Activated gamma-delta T cell (primary cell): ENCODE results near the gene MCM10.
A peak's percentile ranks its signal among the peaks of the same experiment; 100 is the strongest.
"Not testable (repeated sequence)": the region's sequence is repeated elsewhere in the genome, so short reads cannot be mapped to it uniquely, and the experiment has no call there.

ENCODE experiments used
- DNase-seq: peaks from one replicate; lab custom pipeline; 2025; lab: John Stamatoyannopoulos, UW
- total RNA-seq, 2 donors: gene quantifications; one replicate each; lab custom pipeline; 2026; lab: John Stamatoyannopoulos, UW

Gene MCM10
- total RNA-seq: 0.72 to 2.4 reads per million in 2 donors

- peak; percentile 85 for DNase-seq
These were observed at the start of gene MCM10 for GRCh38 chr10:13160934-13161856. TSS of gene MCM10 (plus strand) at chr10:13161558. CDS start at chr10:13164203, 2,645 bp downstream.

DNA sequence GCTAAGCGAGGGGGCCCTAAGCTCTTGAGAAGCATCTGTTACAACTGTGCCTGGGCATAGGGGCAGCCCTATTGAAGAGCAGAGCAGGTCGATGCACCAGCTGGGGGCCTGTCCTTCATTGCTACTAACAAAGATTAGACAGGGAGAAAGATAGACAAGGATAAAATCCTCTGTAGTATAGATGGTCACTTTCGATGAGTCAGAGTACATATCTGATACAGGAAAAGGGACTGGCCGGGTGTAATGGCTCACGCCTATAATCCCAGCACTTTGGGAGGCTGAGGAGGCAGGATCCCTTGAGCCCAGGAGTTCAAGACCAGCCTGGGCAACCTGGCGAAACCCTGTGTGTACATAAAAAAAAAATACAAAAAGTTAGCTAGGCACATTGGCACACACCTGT, 47.8 kb upstream of the MCM10 start:
- no peak for DNase-seq

DNA sequence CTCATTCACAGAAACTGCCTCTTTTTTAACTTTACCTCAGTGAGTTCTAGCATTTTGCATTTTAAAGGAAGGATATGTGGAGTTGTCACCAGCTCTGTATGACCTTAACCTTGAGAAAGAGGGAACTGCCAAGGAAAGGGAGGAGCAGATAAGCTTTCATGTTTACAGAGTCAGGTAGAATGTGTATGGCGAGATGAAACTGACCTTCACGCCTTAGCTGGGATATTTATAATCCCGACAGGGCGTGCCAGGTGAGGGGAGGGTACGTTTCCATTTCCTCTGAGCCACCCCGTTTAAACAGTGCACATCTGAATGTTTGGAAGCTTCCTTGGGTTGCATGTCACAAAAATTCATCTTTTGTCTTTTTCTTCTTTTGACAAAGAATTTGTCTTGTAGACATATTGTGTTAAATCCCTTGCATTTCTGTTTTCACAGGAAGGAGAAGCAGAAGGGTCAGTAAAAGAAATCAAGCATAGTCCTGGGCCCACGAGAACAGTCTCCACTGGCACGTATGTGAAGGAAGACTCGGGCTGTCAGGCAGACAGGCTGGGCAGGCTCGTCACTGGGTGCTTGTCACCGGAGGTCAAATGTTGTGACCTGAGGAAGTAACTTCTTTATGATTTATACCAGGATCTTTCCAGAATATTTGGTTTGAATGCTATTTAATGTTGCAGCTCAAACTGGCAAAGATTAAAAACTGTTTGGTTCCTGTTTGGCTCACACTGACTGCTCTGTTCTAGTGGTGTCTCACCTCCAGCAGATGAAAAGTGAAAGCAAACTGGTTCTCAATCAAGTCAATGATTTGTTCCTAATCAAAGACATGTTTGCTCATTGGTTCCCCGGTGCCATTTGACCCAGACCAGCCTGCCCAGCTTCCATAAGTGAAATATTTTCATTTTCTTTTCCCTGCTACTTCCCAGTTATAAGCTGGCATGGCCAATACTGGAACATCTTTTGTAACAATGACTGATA, 45.2 kb upstream of the MCM10 start:
- DNase-seq: no peak

GRCh38 chr10:13117841-13118783, 43.2 kb upstream of the MCM10 start:
- DNase-seq: no peak

DNA sequence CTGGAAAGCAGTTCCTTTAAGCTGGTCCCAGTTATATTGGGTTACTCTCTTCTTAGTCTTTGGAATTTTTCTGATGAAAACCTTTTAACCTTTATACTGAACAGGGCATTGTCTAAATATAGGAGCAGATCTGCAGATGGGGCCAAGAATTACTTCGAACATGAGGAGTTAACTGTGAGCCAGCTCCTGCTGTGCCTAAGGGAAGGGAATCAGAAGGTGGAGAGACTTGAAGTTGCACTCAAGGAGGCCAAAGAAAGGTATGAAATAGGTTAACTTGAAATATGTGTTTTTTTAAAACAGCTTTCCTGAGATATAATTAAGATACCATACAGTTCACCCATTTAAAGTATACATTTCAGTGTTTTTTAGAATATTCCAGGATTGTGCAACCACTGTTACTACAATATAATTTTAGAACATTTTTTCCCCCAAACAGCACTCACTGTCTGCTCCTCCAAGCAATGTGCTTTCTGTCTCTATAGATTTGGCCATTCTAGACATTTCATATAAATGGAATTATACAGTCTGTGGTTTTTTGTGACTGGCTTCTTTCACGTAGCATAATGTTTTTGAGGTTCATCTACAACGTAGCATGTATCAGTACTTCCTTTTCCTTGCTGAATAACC, 42.5 kb upstream of the MCM10 start:
- DNase-seq: no peak

- DNase-seq: no peak
These were observed 40.4 kb upstream of the MCM10 start for GRCh38 chr10:13120786-13121499.

DNA sequence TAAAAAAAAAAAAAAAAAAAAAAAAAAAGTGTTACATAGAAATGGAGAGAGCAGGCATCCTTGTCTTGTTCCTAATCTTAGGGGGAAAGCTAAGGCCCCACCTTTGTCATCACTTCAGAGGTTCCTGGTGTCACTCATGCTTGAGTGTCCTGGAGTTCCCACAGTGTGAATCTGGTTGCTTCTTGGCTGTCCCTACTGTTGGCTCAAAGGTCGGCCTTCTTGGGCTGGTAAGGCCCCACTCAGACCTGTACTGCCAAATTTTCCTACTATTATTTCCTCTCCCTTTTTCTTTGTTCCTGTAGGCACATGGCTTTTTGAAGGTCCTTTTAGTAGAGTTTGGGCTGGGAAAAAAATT, 39.9 kb upstream of the MCM10 start:
- no peak for DNase-seq

DNA sequence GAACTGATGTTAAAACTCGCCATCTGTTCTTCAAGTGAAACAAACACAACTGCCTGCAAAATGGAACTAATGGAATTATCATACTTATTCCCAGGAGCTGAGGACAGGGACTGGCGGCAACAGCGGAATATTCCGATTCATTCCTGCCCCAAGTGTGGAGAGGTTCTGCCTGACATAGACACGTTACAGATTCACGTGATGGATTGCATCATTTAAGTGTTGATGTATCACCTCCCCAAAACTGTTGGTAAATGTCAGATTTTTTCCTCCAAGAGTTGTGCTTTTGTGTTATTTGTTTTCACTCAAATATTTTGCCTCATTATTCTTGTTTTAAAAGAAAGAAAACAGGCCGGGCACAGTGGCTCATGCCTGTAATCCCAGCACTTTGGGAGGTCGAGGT, 24.7 kb upstream of the MCM10 start:
- DNase-seq: no peak

DNA sequence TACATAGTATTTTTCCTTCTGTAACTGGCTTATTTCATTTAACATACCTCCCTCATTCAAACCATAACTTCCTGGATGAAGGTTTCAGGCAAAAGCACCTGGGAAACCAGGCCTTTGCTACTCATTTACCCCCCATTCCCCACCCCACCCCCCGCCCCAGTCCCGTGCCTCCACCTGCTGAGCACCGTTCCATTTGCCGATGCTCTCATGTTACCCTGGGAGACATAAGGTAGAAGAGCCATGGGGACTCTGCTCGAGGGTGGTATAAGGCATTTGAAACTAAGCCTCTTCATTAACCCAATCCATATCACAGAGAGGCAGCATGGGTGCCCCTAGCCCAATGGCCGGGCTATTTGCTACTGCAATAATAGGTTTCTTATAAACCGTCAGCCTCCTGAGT, 22.2 kb upstream of the MCM10 start:
- DNase-seq: no peak

GRCh38 chr10:13139676-13140075, 21.7 kb upstream of the MCM10 start:
- DNase-seq: no peak

DNA sequence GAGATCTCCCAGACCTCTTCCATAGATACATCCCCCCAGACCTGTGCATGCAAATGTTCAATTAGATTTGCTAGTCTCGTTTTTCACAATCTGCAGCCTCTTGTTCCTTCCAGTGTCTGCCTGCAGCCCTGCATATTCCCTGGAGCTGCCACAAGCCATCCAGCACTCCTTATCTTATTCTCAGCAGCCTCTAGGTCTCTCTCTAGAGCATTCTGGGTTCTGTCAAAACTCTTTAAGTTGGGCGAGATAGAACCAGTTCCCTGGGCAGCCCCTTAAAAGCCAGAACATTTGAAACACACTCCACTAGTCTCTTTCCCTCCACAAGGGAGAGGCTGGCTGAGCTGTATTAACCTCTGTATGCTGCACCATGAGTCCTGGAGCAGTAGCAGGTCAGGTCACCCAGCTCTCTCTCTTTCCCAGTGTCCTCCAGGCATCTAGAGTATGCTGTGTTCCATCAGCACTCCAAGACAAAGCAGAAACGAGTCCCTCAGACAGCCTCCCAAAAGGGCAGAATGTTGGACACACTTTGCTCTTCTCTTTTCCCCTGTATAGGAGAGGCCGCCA, 20.6 kb upstream of the MCM10 start:
- DNase-seq: no peak

GRCh38 chr10:13143766-13144165, 17.6 kb upstream of the MCM10 start:
- DNase-seq: no peak

DNA sequence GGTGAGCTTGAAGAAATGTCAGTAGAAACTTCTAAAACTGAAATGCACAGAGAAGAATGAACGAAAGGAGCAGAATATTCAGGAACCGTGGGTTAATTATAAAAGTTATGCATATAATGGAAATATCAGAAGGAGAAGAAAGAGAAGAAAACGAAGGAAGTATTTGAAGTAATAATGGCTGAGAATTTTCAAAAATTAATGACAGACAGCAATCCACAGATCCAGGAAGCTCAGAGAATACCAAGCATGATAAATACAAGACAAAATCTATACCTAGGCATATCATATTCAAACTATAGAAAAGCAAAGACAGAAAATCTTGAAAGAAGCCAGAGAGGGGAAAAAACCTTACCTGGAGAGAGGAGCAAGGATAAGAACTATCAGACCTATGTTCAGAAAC, 16.5 kb upstream of the MCM10 start:
- no peak for DNase-seq

GRCh38 chr10:13146379-13146778, 15.0 kb upstream of the MCM10 start:
- DNase-seq: no peak

GRCh38 chr10:13147161-13147560, 14.2 kb upstream of the MCM10 start:
- DNase-seq: no peak

DNA sequence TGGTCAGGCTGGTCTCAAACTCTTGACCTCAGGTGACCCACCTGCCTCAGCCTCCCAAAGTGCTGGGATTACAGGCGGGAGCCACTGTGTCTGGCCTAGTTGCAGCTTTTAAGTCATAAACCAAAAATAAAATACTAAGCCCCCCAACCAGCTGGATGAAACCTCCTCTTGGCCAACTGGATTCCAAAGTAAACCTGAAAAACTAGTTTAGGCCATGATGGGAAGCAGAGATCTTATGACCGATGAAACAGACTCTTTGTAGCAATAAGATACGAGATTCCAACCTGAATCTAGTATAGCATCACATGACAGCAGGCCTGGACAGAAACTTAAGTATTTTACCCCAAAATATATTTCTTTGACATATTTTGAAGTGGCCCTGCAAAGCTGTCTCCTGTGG, 9.1 kb upstream of the MCM10 start:
- DNase-seq: no peak

DNA sequence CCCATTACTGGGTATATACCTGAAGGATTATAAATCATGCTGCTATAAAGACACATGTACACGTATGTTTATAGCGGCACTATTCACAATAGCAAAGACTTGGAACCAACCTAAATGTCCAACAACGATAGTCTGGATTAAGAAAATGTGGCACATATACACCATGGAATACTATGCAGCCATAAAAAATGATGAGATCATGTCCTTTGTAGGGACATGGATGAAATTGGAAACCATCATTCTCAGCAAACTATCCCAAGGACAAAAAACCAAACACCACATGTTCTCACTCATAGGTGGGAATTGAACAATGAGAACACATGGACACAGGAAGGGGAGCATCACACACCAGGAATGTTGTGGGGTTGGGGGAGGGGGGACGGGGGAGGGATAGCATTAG, 5.5 kb upstream of the MCM10 start:
- DNase-seq: not testable (repeated sequence)

DNA sequence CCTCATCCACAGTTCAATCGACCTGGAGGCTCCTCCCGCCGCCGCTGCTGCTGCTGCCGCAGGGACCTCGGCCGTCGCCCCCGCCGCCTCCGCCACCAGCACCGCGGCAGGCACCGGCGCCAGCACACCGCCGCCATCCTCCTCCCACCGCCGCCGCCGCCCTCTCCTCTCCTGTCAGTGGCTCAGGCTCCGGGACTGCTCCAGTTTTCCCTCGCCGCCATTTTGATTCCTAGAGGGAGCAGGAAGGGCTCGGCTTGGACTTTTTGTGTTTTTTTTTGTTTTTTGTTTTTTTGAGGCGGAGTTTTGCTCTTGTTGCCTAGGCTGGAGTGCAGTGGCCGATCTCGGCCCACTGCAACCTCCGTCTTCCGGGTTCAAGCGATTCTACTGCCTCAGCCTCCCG, 3.0 kb upstream of the MCM10 start:
- no peak for DNase-seq

DNA sequence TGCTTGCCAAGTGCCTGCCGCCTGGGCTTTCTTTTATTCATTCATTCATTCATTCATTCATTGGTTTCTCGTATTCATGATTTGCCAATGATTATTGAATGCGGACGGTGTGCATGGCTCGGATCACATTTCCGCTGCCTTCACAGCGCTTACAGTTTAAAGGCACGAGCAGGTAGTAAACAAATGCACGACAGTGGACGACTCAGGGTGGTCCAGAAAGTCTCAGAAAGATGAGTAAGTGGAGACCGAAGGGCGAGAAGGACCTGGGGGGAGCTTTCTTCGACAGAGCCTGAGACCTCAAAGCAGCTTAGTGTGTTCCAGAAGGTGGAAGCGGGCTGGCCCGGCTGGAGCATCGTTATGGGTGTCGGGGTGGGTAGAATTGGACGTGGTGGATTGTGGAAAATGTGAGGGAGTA, 506 bp downstream of the MCM10 start:
- DNase-seq: no peak

DNA sequence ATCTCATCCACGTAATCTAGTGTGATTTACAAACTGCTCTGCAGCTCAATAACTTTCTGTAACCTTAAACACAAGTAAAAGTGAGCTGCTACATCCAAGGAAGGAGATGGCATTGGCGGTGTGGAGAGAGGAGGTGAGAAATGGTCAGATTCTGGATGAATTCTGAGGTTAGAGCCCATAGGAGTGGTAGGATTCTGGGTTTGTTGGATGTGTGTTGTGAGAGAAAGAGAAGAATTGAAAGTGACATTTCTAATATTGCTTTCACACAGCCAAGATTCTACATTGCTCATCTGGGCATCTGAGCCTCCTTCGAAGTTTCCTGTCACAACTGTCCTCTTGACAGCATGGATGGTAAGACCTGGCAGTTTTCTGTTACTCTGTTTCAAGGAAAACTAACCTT, 2.5 kb downstream of the MCM10 start:
- DNase-seq: no peak
